GM19328 (cell line): ENCODE data around the gene EDAR.

Experiments
- ATAC-seq: cut with Tn5 transposase; IDR thresholded peaks from one replicate; pipeline ENCODE4 v1.9.1; 2021; ENCODE audit warnings: mild to moderate bottlenecking, moderate library complexity; ENCODE audit not compliant: unreplicated experiment

Gene EDAR

DNA sequence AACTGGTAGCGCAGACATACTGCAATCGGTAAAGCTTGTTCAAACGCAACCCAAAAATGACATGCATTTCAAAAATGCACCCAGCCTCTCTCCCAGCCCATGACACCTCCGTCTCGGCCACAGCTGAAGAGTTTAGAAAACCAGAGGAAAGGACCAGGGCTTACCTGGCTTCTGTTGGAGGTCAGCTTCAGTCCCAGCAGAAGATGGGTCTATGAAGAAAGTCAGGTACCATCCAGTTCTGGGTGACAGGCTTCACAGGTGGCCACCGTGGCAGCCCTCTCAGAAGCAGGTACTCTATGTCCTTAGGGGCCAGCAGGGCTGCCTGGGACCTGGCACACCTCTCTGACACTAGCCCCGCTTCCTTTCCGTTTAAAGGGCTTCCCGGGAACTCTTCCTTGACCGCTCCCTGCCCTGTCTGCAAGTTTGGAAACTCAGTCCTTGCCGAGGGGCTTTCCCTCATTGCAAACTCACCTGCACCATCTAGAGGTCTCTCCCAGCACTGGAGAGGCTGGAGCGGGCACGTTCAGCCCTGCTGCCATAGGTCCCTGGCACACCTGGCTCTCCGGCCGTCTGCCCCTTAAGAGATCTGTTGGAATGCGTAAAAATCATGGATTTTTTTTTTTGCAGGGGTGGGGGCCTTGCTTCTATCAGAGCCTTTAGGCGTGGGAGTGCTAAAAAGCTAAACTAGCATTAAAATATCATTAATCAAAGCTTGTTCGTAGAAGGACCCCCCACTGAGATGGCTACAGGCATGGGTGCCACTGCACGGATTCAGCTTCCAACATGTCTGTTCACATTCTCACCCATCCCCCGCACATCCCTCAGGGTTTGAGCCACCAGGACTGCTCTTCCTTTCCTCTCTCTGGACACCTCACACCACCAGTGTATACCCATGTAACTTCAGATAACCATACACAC is at the start of gene EDAR:
TSS of gene EDAR (minus strand) at position 425 of the 918 bp plus-strand sequence. CDS start 58,206 bp downstream, outside the sequence.
- no peak for ATAC-seq

DNA sequence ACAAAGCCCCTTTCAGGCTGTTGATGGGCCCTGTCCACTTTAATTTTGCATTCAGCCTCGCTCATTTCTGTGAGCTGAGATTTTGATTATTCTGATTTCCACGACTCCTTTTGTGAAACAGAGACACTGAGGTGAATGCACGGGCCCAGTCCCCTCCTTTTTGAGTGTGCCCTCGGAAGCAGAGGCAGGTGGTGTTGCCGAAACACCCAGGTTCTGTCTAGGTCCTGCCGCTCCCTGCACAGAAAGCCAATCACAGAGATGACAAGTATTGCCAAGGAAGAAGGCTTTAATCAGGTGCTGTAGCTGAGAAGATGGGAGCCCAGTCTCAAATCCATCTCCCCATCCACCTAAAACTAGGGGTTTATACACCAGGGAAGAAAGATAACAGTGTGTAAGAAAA is 44.2 kb upstream of the EDAR start:
- ATAC-seq: no peak

DNA sequence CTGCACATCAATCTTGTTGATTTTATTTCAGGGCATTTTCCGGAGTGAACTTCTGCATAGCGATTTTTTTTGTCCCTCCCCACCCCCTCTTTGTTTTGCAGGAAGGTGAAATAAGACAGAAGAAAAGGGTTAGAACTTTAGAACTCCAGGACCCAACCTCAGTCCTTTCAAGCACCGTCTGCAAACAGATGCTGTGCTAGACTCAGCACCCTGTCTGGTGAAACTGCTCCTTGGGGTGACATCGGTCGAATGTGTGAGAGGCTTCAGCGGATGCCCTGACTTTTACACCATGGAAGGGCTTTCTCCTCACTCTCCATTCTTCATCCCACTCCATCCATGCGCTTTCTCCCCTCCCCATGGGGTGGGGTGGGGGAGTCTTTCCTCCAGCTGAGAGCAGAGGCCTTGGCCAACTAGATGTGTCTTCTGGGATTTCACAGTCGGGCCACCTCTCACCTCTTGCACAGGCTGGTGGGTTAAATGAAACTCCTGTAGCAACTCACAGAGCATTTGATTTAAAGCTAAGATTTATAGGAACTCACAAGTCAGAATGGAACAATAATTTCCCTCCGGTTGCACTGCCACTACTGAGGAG is 43.3 kb upstream of the EDAR start:
- ATAC-seq: no peak

DNA sequence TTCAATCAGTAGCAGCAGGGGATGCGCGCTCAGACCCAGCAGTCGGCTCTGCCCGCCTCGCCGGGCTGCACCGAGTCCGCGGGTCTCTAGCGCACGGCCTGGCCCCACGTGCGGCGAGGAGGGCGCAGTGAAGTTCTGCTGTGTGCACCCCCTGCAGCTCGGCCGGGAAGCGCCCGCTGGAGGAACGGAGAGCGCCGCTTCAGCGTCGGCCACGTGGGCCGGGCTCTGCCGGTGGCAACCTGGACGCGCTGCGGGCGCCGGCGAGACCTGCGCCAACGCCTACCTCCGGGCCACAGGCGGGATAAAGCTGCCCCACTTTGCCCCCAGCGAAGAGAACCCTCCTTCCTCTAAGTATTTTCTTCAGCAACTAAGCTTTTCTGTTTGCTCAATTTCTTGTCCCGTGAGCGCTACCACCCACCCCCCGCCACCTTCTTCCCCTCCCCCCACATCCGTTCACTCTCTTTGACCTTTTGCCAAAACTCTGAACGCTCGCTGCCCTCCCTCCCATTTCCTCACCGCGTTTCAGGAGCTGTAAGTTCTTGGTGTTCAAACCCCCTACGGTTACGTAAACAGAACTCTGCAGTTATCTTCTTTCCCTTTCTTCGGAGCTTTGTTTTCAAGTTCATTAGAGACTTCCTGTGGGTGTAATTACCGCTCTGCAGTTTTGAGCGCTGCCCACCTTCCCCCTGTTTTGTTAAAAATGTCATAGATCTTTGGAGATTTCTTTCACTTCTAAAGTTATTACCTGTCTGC is 42.6 kb upstream of the EDAR start:
- ATAC-seq: peak; percentile 53

DNA sequence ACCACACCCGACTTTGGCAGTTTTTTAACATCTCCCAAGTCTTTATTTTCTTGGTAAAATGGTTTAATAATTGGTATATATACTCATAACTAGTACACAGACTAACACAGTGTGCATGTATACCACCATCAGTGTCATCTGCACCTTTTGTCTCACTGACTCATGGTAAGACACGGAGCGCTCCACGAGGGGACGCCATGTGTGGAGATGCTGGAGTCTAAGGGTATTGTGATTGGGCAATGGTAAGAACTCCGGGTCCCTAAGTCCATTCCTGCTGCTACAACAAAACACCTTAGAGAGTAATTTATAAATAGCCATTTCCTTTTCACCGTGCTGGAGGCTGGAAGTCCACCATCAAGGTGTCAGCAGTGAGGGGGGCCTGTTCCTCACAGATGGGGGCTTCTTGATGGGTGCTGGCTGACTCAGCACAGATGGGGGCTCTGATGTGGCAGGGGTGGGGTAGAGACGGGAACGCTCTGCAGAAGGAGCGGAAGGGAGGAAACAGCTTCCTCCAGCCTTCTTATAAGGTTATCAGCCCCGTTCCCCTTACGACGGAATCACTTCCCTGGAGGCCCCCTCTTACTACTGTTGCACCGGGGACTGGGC is 42.0 kb upstream of the EDAR start:
- ATAC-seq: no peak

DNA sequence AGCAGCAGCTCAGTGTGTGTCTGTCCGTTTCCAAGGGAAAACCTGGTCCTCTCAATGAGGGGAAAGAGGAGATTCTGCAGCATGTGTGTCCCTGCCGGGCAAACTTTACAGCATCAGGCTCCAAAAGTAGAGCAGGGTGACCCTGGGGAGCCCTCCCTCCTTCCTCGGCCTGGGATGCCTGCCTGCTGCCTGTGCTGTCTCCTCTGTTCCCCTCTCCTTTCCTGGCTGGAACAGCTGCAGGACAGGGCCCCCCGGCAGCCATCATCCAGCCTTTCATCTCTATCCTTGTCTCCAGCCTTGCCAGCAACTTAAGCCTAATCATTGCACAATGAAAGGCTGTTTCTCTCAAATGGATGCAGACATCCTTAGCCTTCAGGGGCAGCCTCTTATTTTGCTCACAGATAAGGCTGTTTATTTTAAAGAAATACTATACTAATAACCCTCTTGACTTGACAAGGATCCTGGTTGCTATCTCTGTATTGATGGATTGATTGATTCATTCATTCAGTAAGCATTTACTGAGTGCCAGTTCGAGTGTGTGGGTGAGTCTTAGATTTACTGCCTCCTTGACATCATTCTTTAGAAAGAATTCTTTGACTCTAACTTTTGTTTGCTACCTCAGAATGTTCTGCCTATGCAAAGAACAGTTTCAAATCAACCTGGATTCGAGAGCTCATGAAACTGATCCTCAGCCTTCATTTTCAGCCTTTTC is 40.6 kb upstream of the EDAR start:
- no peak for ATAC-seq

DNA sequence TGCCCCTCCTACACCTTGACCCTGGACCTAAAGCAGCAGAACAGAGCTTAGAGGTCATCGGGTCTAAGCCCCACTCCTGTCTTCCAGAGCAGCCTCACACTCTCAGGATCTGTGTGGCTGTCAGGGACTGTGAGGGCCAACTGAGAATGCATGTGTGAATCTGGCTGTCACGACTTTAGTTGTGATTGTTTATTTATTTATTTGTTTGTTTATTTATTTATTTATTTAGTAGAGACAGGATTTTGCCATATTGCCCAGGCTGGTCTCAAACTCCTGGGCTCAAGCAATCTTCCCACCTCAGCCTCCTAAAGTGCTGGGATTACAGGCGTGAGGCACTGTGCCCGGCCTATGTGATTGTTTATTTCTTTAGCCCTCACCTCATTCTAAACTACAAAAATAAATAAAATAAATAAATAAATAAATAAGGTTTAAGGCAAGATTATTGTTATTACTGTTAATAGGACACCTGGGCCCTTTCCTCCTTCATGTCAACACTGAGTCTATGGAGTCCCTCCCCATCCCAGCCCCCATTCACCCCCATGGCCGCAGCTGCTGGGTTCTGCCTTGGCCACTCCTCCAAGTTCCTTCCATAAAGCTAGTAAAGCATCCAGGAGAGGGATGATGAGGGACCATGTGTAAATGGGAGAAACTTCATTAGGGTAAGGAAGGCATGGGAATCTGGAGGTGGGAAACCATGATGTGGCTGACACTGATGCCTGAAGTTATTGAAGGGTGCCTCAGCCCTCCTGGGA is 39.9 kb upstream of the EDAR start:
- no peak for ATAC-seq

DNA sequence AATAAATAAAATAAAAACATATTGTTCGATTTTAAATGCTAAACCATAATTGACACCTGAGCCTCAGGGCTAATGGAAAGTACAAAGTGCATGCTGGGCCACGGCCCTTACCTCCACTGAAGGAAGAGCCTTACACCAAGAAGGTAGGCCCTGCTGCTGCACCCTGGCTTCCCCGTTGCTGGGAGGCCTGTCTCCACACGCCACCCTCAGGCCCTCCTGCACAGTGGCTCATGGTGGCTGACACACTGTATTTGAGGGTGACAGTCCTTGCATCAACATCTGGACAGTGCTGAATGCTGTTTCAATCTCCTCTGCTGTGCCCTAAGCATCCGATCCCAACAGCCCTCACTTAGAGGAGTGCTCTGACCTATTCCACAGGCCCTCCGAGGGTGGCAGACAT is 39.3 kb upstream of the EDAR start:
- no peak for ATAC-seq

DNA sequence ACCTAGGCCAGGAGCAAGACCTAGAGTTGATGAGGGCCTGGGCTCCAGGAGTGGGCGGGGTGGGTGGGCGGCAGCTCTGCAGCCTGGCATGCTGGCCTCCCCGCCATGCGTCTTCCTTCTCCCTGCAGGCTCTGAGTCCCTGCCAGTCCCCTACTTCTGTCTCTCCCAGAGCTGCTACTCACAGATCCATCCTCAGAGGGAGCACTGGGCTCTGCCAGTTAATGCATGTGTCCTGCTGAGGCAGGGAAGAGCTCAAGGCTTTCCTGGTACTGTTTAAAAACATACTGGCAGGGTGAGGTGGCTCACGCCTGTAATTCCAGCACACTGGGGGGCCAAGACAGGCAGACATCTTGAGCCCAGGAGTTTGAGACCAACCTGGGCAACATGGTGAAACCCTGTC is 38.7 kb upstream of the EDAR start:
- no peak for ATAC-seq

DNA sequence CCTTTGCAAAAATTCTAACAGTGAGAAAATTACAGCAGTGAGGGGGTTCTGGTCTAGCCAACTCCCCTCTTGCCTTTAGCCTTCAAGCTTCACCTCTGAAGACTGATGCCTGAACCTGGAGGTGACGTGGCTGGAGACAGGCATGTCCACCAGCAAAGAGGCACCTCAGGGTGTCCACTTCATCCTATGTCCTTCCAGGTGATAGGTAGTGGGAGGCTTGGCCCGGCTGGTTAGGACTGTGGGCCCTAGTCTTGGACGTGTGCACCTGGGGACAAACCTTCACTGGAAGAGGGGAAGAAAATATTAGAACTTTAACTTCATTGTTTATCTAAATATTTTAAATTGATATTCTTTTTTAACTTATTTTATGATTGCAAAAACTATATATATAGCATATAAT is 35.5 kb upstream of the EDAR start:
- no peak for ATAC-seq

DNA sequence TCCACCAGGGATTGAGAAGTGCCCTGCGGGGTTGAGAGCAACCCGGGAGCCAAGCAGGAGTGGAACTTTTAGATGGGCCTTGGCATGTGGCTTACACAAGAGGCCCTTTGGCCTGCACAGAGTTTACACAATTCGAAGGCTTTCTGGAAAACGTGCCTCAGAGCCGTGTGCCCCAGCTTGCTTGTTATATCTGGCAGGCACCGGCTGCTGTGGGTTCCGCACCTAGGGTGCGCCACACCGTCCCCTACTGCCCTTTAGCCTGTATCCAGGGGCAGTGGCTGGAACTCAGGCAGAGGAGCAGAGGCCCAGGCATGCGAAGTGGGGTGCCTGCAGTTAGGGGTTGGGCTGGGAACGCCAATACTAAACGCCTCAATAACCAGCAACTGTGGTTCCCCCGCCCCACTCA is 32.9 kb upstream of the EDAR start:
- no peak for ATAC-seq

DNA sequence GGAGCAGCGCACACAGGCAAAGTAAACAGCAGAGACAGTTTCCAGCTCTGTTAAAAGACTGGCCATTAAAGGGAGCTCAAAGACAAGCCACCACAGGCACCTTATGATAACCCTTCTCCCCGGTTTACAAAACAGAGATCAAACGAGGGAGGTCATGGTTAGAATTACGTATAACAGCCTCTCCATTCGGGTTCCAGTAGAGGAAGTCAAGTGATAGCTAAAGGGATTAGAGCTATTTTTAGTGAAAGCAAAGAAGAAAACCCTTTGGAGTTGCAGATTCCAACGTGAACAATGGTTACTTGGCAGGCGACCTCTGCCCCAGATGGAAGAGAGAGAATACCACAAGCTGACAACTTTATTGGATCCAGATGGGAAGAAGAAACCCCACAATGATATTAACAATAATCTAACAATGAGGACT is 31.2 kb upstream of the EDAR start:
- ATAC-seq: no peak

DNA sequence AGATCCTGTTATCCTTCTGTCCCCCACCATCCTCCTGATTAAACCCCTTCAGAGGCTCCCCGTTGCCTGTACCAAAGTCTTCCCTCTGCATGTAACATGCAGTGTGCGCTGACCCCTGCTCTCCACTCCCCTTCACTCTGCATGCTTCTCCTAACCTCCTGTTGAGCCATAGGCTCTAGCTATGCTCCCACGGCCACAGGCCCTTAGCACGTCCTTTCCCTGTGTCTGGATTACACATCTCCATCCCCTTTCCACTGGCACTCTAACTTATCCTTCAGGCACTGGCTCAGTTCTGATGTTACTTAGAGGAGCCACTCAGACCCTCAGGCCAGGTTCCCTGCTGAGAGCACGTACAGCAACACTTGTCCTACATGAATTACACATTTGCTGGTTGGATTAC is 29.4 kb upstream of the EDAR start:
- no peak for ATAC-seq

DNA sequence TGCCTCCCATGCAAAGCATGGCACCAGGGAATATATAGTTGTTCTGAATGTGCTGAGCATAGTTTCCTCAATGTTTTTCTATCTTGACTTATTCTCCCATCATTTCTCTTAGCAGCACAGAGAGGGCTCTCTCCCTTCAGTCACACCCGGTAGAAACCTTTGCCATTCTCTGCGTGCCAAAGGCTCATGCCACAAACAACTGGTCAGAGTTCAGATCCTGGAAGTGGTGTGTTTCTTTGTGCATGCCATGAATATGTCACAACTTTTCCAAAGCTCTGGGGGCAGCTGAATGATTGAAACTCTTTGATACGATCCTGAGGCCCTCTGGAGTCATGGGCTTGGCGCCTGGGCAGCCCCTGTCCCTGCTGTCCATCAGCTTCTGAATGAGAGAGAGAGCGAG is 28.0 kb upstream of the EDAR start:
- no peak for ATAC-seq

DNA sequence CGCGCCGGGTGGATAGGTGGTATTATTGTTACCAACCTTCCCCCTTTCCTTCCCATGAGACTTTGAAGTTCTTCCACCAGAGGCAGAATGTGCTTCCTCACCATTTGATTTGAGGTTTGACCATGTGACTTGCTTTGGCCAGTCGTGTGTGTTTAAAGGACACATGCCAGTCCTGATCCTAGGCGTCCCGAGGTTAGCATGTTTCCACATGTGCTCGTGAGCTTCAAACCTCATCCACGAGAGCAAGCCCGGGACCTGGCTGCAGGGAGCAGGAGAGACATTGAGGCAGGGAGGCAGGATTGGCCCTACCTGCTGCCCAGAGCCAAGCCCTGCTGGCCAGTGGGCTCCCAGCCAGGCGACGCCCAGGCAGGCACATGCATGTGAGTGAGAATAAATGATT is 27.4 kb upstream of the EDAR start:
- no peak for ATAC-seq

DNA sequence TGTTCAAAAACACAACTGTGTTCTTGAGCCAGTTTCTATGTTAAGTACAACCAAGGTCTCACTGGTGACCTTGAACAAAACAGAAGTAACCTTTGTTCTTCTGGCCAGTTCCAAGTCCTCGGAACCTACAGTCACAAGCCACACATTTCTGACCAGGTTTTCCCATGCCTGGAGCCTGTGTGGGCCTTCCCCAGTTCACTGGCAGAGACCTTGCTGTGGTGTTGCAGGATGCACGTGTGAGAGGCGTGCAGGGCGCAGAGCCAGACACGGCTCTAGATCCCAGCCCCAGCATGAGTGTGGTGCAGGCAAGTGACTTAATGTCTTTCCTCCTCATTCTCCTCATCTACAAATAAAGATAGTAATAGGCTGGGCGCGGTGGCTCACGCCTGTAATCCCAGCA is 25.5 kb upstream of the EDAR start:
- ATAC-seq: no peak

DNA sequence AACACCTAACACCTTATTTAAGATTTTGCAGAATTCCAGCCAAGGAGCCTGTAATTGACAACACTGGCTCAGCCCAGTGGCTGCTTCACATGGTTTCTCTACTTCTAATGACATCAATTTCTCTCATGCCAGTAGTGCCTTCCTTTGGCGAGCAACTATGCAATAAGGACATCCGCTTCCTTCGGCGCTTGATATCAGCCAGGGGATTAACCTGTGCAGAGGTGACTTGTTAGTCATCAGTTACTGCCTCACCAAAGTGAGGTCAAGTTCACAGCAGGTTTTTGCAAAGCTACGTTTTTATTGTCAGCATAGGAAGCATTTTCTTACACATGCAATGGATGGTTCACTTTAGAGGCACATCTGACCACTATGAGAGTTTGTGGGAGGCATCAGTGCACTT is 24.0 kb upstream of the EDAR start:
- ATAC-seq: no peak

DNA sequence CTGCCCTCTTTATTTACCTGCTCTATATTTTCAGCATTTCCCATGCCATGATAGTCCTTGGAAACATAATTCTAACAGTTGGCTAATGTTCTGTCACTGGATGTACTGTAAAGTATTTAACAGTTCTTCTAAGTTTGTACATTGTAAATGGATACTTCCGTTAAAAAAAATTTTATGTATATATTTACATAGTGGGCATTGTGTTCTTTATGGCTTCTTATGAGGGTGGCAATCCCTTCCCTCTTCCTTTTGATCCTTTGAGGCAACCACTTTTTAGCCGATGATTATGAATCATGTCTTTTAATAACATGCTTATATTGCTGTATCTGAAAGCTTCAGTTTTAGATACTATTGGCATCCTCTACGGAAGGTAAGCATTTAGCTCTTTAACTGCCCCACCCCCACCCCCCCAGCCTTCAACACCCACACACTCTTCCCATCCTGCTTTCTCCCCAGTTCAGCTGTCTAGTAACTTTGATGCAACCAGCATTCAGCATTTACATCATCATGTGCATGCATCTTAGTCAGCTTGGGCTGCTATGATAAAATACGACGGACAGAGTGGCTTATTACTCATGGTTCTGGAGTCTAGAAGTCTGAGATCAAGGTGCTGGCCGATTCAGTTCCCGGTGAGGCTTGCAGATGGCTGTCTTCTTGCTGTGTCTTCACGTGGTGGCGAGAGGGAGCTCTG is 21.0 kb upstream of the EDAR start:
- no peak for ATAC-seq

DNA sequence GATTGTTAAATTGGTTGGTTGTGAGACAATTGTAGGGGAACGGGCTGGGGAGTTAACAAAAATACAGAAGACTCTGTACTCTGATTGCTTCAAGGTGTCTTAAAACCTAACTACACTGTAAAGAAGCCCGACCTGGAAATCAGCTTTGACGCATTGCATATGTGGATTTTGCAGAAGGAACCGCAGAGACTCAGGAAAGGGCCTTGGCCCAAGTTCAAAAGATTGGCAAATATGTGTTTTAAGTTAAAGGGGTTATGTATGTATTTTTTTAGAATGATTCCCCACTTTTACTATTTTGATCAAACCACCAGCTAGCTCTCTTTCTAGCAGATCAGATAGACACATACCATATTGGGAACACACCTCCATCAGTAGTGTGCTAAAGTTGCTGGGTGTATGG is 18.0 kb upstream of the EDAR start:
- ATAC-seq: no peak
